ENCODE measurements around the gene ARTN. TPM values are rescaled to one million over a fixed set of nuclear protein-coding genes. Genes with fewer than 3 reads are reported as not detected.
A peak's percentile ranks its signal among the peaks of the same experiment; 100 is the strongest.

The ARTN gene
- total and polyA plus RNA-seq, 9 of the 15 experiments (the other 6 are each of a cell fraction or from before 2014, with no cell fraction given), result 0.06 to 0.38 TPM; not detected in 7

- TF ChIP-seq E2F3 (CRISPR knock-in tag; IDR thresholded peaks at IDR 0.05), result peak; percentile 79
- TF ChIP-seq NEUROD1 (IDR thresholded peaks at IDR 0.05; ENCODE audit: borderline replicate concordance, low read depth, low read length, partially characterized antibody), result no peak
- TF ChIP-seq E4F1 (CRISPR knock-in tag; IDR thresholded peaks at IDR 0.05; ENCODE audit: borderline replicate concordance), result no peak
- TF ChIP-seq TRIM28 (IDR thresholded peaks at IDR 0.05), result peak; percentile 16; the same call in 1 of the 2 replicates
- TF ChIP-seq, protein P1, sequence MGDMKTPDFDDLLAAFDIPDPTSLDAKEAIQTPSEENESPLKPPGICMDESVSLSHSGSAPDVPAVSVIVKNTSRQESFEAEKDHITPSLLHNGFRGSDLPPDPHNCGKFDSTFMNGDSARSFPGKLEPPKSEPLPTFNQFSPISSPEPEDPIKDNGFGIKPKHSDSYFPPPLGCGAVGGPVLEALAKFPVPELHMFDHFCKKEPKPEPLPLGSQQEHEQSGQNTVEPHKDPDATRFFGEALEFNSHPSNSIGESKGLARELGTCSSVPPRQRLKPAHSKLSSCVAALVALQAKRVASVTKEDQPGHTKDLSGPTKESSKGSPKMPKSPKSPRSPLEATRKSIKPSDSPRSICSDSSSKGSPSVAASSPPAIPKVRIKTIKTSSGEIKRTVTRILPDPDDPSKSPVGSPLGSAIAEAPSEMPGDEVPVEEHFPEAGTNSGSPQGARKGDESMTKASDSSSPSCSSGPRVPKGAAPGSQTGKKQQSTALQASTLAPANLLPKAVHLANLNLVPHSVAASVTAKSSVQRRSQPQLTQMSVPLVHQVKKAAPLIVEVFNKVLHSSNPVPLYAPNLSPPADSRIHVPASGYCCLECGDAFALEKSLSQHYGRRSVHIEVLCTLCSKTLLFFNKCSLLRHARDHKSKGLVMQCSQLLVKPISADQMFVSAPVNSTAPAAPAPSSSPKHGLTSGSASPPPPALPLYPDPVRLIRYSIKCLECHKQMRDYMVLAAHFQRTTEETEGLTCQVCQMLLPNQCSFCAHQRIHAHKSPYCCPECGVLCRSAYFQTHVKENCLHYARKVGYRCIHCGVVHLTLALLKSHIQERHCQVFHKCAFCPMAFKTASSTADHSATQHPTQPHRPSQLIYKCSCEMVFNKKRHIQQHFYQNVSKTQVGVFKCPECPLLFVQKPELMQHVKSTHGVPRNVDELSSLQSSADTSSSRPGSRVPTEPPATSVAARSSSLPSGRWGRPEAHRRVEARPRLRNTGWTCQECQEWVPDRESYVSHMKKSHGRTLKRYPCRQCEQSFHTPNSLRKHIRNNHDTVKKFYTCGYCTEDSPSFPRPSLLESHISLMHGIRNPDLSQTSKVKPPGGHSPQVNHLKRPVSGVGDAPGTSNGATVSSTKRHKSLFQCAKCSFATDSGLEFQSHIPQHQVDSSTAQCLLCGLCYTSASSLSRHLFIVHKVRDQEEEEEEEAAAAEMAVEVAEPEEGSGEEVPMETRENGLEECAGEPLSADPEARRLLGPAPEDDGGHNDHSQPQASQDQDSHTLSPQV (IDR thresholded peaks at IDR 0.05), result no peak
- peak; percentile 100 for TF ChIP-seq TOE1 (IDR thresholded peaks at IDR 0.05; ENCODE audit: borderline replicate concordance)
- peak; percentile 95; the same call in 1 of the 2 replicates for TF ChIP-seq TOE1 (CRISPR knock-in tag; IDR thresholded peaks at IDR 0.05; ENCODE audit: borderline replicate concordance, low read depth)
- no peak for TF ChIP-seq ILF3 (IDR thresholded peaks at IDR 0.05; ENCODE audit: borderline replicate concordance)
- TF ChIP-seq, protein P2, sequence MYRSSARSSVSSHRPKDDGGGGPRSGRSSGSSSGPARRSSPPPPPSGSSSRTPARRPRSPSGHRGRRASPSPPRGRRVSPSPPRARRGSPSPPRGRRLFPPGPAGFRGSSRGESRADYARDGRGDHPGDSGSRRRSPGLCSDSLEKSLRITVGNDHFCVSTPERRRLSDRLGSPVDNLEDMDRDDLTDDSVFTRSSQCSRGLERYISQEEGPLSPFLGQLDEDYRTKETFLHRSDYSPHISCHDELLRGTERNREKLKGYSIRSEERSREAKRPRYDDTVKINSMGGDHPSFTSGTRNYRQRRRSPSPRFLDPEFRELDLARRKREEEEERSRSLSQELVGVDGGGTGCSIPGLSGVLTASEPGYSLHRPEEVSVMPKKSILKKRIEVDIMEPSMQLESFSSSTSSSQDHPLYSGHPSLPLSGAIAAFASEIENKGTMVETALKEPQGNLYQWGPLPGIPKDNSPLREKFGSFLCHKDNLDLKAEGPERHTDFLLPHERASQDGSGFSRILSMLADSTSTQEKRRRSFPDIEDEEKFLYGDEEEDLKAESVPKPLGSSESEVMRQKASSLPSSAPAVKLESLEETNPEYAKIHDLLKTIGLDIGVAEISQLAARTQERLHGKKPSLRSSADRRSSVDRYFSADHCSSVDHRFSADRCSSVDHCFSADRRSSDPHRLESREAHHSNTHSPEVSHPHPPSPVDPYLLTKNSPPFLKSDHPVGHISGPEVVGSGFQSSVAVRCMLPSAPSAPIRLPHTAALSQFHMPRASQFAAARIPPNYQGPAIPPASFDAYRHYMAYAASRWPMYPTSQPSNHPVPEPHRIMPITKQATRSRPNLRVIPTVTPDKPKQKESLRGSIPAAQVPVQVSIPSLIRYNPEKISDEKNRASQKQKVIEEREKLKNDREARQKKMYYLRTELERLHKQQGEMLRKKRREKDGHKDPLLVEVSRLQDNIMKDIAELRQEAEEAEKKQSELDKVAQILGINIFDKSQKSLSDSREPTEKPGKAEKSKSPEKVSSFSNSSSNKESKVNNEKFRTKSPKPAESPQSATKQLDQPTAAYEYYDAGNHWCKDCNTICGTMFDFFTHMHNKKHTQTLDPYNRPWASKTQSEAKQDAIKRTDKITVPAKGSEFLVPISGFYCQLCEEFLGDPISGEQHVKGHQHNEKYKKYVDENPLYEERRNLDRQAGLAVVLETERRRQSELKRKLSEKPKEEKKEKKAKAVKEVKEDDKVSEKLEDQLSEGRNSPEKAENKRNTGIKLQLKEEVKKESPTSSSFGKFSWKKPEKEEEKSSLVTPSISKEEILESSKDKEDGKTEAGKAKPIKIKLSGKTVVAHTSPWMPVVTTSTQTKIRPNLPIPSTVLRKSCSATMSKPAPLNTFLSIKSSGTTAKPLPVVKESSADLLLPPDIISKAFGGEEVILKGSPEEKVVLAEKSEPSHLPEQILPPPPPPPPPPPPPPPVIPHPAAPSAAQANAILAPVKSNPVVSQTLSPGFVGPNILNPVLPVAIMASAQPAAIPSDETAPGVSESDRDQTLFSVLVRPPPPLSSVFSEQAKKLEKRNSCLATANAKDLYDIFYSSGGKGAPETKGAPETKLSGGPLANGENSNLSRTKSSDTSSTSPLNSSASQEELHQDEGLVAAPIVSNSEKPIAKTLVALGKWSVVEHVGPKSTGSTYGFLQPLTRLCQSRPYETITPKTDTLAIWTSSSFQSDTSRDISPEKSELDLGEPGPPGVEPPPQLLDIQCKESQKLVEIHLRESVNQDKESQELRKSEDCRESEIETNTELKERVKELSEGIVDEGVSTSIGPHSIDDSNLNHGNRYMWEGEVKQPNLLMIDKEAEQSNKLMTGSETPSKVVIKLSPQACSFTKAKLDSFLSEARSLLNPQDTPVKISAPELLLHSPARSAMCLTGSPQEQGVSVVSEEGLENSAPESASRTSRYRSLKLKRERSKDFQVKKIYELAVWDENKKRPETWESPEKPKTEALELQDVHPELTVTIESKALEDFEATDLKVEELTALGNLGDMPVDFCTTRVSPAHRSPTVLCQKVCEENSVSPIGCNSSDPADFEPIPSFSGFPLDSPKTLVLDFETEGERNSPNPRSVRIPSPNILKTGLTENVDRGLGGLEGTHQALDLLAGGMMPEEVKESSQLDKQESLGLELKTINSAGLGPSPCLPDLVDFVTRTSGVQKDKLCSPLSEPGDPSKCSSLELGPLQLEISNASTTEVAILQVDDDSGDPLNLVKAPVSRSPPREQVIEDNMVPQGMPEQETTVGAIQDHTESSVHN (IDR thresholded peaks at IDR 0.05; ENCODE audit: borderline replicate concordance in 1 of 2, low read depth in 1 of 2), result no peak
- no peak for TF ChIP-seq ZNF436 (CRISPR knock-in tag; IDR thresholded peaks at IDR 0.05)
These were observed 41.0 kb downstream of the ARTN start, which contains the start of gene ATP6V0B (continued) for GRCh38 chr1:43974443-43975248.

Measured in K562 (cell line).